GM19099 (cell line): Measurements from ENCODE around the gene GLTPD2.

Experiments
- POLR2A ChIP-seq: IDR thresholded peaks from 3 replicates; pipeline ENCODE4 v1.6.1; 2011; ENCODE audit warnings: low read depth; ENCODE audit not compliant: insufficient read length; ENCODE audit errors: extremely low read depth

Gene GLTPD2

GRCh38 chr17:4788807-4789700, at the start of gene GLTPD2:
Gene GLTPD2, plus strand, starts transcription at chr17:4788964. Its CDS starts 48 bp downstream, at chr17:4789012.
- no peak for TF ChIP-seq POLR2A

GRCh38 chr17:4739122-4740024, 49.4 kb upstream of the GLTPD2 start, which contains the start of the genes CXCL16 and ZMYND15:
Gene CXCL16, minus strand, starts transcription at chr17:4739928. Its CDS starts 589 bp downstream, at chr17:4739339.
Gene ZMYND15, plus strand, starts transcription at chr17:4739833. Its CDS starts 716 bp downstream, at chr17:4740549.
- no peak for TF ChIP-seq POLR2A

GRCh38 chr17:4740025-4740351, 48.8 kb upstream of the GLTPD2 start:
- no peak for TF ChIP-seq POLR2A

DNA sequence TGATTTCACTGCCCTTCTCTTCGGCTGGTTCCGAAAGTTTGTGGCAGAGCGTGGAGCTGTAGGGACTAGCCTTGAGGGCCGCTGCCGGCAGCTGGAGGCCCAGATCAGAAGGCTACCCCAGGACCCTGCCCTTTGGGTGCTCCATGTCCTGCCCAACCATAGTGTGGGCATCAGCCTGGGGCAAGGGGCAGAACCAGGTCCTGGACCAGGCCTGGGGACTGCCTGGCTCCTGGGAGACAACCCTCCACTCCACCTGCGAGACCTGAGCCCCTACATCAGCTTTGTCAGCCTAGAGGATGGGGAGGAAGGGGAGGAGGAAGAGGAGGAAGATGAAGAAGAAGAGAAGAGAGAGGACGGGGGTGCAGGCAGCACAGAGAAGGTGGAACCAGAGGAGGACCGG, 48.2 kb upstream of the GLTPD2 start:
- no peak for TF ChIP-seq POLR2A

- TF ChIP-seq POLR2A, result no peak
These were observed 47.2 kb upstream of the GLTPD2 start for GRCh38 chr17:4741544-4741943.

DNA sequence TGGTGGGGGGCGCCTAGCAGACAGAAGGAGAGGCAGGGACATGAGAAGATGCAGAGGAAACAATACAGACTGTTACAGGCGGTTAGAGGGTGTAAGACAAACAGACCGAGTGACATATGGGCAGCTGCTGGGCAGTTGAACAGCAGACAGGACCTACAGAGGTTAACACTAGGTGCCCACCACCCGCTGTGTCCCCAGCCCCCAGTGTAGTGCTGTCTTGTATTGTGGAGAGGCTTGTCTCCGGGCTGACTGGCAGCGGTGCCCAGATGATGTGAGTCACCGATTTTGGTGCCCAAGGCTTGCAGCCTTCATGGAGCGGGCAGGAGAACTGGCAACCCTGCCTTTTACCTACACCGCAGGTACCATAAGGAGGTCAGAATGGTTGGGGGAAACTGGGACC, 46.6 kb upstream of the GLTPD2 start:
- no peak for TF ChIP-seq POLR2A

DNA sequence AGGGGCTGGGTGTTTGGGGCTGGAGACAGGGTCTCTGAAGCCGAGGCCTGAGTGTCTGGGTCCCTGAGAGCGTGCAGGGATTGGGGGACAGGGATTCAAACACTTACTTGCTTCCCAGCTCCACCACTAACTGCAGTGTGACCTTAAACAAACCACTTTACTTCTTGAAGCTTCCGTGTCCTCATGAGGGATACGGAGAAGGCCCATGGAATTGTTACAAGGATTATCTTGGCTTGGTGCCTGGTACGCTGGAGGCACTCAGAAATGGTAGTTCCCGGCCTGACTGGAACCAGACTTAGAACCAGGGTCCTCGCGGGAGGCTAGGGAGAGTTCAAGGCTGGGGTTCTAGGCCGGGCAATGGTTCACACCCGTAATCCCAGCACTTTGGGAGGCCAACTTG, 46.1 kb upstream of the GLTPD2 start:
- no peak for TF ChIP-seq POLR2A

GRCh38 chr17:4743216-4743615, 45.5 kb upstream of the GLTPD2 start:
- no peak for TF ChIP-seq POLR2A

DNA sequence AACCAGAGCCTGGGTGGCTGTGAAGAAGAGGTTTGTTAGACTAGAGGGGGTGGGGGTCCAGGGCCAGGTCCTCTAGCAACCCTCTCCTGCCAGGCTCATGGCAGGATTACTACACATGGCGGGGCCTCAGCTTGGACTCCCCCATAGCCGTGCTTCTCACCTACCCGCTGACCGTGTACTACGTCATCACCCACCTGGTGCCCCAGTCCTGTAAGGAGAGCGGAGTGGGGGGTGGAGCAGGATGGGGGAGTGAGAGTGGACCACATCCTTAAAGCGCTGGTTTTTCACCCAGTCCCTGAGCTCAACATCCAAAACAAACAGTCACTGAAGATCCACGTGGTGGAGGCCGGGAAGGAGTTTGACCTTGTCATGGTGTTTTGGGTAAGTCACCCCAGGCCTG, 44.9 kb upstream of the GLTPD2 start:
- no peak for TF ChIP-seq POLR2A

DNA sequence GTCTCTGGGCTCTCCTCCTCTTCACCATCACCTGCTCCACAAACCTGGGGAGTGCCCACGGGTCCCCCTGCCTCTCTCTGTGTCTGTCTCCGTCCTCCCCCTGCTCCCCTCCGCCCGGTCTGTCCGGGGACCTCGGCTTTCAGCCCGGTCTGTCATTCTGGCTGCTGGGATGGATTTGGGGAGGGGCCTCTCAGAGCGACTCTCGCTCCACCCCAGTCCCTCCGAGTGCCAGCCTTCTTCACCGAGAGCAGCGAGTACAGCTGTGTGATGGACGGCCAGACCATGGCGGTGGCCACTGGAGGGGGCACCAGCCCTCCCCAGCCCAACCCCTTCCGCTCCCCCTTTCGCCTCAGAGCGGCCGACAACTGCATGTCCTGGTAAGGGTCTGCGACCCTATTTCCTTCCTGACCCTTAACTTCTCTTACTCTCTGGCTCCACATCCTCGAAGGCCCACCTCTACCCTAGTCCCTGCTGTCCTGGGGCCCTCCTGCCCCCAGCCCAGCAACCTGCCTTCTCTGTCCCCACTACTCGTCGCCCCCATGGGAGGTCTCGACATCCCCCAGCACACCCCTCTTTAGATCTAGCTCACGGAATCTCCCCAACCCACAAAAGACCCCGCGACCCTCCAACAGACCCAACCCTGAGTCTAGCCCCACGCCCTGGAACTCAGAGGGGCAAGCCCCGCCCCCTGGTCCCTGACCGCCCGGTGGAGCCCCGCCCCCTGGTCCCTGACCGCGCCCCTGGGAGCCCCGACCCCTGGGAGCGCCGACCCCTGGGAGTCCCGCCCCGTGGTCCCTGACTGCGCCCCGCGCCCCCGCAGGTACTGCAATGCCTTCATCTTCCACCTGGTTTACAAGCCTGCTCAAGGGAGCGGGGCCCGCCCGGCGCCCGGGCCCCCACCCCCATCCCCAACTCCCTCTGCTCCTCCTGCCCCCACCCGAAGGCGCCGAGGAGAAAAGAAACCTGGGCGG, 43.5 kb upstream of the GLTPD2 start:
- no peak for TF ChIP-seq POLR2A

GRCh38 chr17:4747847-4748246, 40.9 kb upstream of the GLTPD2 start:
- TF ChIP-seq POLR2A, result no peak

DNA sequence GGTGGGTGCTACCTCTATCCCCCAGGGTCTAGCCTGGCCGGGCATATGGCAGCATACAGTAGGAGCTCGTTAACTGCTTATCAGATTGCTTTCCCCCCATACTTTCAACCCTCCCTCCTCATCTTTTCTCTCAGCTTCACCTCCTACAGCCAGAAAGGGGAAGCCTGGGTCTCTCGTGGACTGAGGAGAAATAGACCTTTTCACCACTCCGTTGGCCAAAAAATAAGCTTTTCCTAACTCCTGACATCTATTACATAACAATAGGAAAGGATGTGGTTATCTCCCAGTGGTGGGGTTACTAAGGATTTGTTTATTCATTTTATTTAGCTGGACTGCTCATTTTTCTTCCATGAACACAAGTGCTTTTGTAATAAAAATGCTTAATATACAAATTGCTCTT, 40.1 kb upstream of the GLTPD2 start:
- no peak for TF ChIP-seq POLR2A

GRCh38 chr17:4750606-4751005, 38.2 kb upstream of the GLTPD2 start:
- no peak for TF ChIP-seq POLR2A

GRCh38 chr17:4751932-4752331, 36.8 kb upstream of the GLTPD2 start:
- TF ChIP-seq POLR2A, result no peak
